Mesothelial cell of epicardium (in vitro differentiated cells): ENCODE data around the gene SYTL2. TPM values are rescaled to one million over a fixed set of nuclear protein-coding genes. Genes with fewer than 3 reads are reported as not detected.
"Not testable (repeated sequence)": the region's sequence is repeated elsewhere in the genome, so short reads cannot be mapped to it uniquely, and the experiment has no call there.

Experiments used
- DNase-seq, 2 experiments: peaks; one replicate each; pipeline ENCODE4 v3.0.0; 2021; ENCODE audit warnings: low spot score in 2 of 2; ENCODE audit not compliant: unreplicated experiment in 2 of 2
- H3K27ac Mint-ChIP-seq: 2 replicates; pipeline ENCODE4 v1.8.0; 2021; ENCODE audit warnings: mixed read lengths
- H3K27me3 Mint-ChIP-seq: 2 replicates; pipeline ENCODE4 v1.8.0; 2021; ENCODE audit warnings: low read depth, mixed read lengths
- H3K36me3 Mint-ChIP-seq: 2 replicates; pipeline ENCODE4 v1.8.0; 2021; ENCODE audit warnings: mixed read lengths
- H3K4me1 Mint-ChIP-seq: 2 replicates; pipeline ENCODE4 v1.8.0; 2021; ENCODE audit warnings: mixed read lengths
- H3K4me3 Mint-ChIP-seq: 2 replicates; pipeline ENCODE4 v1.8.0; 2021; ENCODE audit warnings: mild to moderate bottlenecking, moderate library complexity, mixed read lengths
- H3K9me3 Mint-ChIP-seq: 2 replicates; pipeline ENCODE4 v1.8.0; 2021; ENCODE audit warnings: mixed read lengths
- CTCF ChIP-seq: fragments of 200-600 bp; sonication (generic); IDR thresholded peaks from one replicate; pipeline ENCODE4 v1.5.0; 2021; ENCODE audit warnings: antibody characterized with exemption; ENCODE audit not compliant: unreplicated experiment
- total RNA-seq: library from RNA; stranded (reverse); gene quantifications from 3 replicates; pipeline ENCODE4 v1.2.1, GENCODE V29; 2021

SYTL2 gene
- total RNA-seq, 1 donor from 2014 or later: 9.9 TPM

- no peak for TF ChIP-seq CTCF
- Mint-ChIP-seq H3K4me1 (peaks cover 24% of the 10 kb centered on the region), H3K27me3 (no peaks in the 10 kb centered on the region), H3K4me3 (no peak overlapping the region), H3K36me3 (no peaks in the 10 kb centered on the region), H3K27ac (no peak overlapping the region), H3K9me3 (no peaks in the 10 kb centered on the region)
- no peak for DNase-seq
These were observed 128.3 kb downstream of the SYTL2 start for GRCh38 chr11:85682330-85683305.

- no peak for TF ChIP-seq CTCF
- no peak for DNase-seq
- no peaks in the 10 kb centered on the region for H3K9me3 Mint-ChIP-seq
- peaks cover 12% of the 10 kb centered on the region for H3K4me1 Mint-ChIP-seq
- H3K27ac Mint-ChIP-seq: no peak overlapping the region
- H3K27me3 Mint-ChIP-seq: no peaks in the 10 kb centered on the region
- H3K4me3 Mint-ChIP-seq: no peak overlapping the region
- H3K36me3 Mint-ChIP-seq: no peaks in the 10 kb centered on the region
These were observed 130.0 kb downstream of the SYTL2 start for GRCh38 chr11:85680897-85681296.

GRCh38 chr11:85679576-85679975 lies 131.4 kb downstream of the SYTL2 start:
- no peaks in the 10 kb centered on the region for H3K4me1 Mint-ChIP-seq
- H3K27ac Mint-ChIP-seq: no peak overlapping the region
- DNase-seq: no peak
- no peak for TF ChIP-seq CTCF
- H3K27me3 Mint-ChIP-seq: no peaks in the 10 kb centered on the region
- peaks cover 3% of the 10 kb centered on the region for H3K9me3 Mint-ChIP-seq
- H3K36me3 Mint-ChIP-seq: no peaks in the 10 kb centered on the region
- H3K4me3 Mint-ChIP-seq: no peak overlapping the region

DNA sequence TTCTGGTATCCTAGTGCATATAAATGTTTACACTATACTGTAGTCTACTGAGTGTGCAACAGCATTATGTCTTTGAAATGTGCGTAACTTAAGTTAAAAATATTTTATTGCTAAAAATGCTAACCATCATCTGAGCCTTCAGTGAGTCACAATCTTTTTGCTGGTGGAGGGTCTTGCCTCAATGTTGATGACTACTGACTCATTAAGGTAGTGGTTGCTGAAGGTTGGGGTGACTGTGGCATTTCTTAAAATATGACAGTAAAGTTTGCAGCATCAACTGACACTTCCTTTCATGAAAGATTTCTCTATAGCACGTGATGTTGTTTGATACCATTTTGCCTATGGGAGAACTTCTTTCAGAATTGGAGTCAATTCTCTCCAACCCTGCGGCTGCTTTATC lies 137.5 kb downstream of the SYTL2 start:
- H3K9me3 Mint-ChIP-seq: peaks cover 16% of the 10 kb centered on the region
- TF ChIP-seq CTCF: no peak
- H3K27ac Mint-ChIP-seq: no peak overlapping the region
- H3K4me3 Mint-ChIP-seq: no peak overlapping the region
- no peaks in the 10 kb centered on the region for H3K27me3 Mint-ChIP-seq
- DNase-seq: no peak
- no peaks in the 10 kb centered on the region for H3K36me3 Mint-ChIP-seq
- H3K4me1 Mint-ChIP-seq: no peaks in the 10 kb centered on the region

DNA sequence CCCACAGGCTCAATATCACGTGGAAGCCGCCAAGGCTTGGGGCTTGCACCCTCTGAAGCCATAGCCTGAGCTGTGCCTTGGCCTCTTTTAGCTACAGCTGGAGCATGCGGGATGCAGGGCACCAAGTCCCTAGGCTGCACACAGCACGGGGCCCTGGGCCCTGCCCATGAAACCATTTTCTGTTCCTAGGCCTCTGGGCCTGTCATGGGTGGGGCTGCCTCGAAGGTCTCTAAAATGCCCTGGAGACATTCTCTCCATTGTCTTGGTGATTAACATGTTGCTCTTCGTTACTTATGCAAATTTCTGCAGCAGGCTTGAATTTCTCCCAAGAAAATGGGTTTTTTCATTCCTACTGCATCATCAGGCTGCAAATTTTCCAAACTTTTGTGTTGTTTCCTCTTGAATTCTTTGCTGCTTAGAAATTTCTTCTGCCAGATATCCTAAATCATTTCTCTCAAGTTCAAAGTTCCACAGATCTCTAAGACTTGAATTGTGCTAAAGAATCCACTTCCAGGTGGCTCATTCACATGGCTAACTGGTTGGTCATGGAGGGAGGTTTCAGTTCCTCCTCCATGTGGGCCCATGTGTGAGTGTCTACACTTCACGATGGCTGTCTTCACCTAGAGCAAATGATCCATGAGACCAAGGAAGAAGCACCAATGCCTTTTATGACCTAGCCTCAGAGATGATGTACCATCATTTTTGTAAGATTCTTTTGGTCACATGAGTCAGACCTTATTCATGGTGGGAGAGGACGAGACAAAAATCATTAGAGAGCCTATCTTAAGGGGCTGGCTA lies 138.6 kb downstream of the SYTL2 start:
- DNase-seq: no peak
- H3K4me1 Mint-ChIP-seq: no peaks in the 10 kb centered on the region
- H3K27ac Mint-ChIP-seq: no peak overlapping the region
- H3K4me3 Mint-ChIP-seq: no peak overlapping the region
- TF ChIP-seq CTCF: no peak
- peaks cover 16% of the 10 kb centered on the region for H3K9me3 Mint-ChIP-seq
- H3K27me3 Mint-ChIP-seq: no peaks in the 10 kb centered on the region
- no peaks in the 10 kb centered on the region for H3K36me3 Mint-ChIP-seq

DNA sequence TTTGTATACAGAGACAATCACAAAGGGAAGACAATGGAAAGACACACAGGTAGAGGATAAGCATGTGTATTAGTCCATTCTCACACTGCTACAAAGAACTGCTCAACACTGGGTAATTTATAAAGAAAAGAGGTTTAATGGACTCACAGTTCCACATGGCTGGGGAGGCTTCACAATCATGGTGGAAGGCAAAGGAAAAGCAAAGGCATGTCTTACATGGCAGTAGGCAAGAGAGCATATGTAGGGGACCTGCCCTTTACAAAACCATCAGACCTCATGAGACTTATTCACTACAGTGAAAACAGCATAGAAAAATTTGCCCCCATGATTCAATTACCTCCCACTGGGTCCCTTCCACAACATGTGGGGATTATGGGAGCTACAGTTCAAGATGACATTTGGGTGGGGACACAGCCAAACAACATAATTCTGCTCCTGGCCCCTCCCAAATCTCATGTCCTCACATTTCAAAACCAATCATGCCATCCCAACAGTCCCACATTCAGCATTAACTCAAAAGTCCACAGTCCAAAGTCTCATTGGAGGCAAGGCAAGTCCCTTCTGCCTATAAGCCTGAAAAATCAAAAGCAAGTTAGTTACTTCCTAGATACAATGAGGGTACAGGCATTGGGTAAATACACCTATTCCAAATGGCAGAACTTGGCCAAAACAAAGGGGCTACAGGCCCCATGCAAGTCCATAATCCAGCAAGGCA lies 139.8 kb downstream of the SYTL2 start:
- not testable (repeated sequence) for H3K4me1 Mint-ChIP-seq, H3K36me3 Mint-ChIP-seq, DNase-seq, H3K4me3 Mint-ChIP-seq, H3K27me3 Mint-ChIP-seq, H3K27ac Mint-ChIP-seq
- H3K9me3 Mint-ChIP-seq: peaks cover 16% of the 10 kb centered on the region
